ENCODE results near the gene NRG3.

DNA sequence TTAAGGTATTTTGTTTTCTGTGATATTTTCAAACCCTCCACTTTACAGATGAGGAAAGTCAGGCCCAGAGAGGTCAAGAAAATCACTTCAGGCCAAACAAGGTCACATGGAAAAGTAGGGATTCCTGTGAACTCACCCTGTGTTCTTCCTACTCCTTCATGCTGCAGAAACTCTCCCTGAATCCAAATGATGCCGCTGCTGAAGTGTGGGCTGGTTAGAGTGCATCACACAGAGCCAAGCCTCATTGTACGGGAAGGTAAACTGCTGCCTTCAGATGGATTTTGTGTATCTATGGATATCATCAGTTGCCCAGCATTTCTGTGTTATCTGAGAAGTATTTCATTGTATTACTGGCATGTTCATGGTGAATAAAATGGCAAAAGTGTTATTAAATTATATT is 75.4 kb downstream of the NRG3 start:
- TF ChIP-seq POLR2A (IDR thresholded peaks at IDR 0.05), result no peak
- TF ChIP-seq, protein P1, sequence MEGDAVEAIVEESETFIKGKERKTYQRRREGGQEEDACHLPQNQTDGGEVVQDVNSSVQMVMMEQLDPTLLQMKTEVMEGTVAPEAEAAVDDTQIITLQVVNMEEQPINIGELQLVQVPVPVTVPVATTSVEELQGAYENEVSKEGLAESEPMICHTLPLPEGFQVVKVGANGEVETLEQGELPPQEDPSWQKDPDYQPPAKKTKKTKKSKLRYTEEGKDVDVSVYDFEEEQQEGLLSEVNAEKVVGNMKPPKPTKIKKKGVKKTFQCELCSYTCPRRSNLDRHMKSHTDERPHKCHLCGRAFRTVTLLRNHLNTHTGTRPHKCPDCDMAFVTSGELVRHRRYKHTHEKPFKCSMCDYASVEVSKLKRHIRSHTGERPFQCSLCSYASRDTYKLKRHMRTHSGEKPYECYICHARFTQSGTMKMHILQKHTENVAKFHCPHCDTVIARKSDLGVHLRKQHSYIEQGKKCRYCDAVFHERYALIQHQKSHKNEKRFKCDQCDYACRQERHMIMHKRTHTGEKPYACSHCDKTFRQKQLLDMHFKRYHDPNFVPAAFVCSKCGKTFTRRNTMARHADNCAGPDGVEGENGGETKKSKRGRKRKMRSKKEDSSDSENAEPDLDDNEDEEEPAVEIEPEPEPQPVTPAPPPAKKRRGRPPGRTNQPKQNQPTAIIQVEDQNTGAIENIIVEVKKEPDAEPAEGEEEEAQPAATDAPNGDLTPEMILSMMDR (IDR thresholded peaks at IDR 0.05), result no peak
